Pancreas (tissue), 10 donors: ENCODE results near the gene MYO7A. TPM values are rescaled to one million over a fixed set of nuclear protein-coding genes. Genes with fewer than 3 reads are reported as not detected.

ENCODE experiments used
- ATAC-seq, 4 donors: fragments of 200-7000 bp; cut with Tn5 transposase; one replicate each; pipeline versions ENCODE4 v1.8.0 to v1.9.1; 2020; ENCODE audit warnings: mild to moderate bottlenecking in 4 of 4, moderate library complexity in 4 of 4
- DNase-seq, 6 donors: peaks; one replicate each; pipeline ENCODE4 v3.0.0-alpha.2; 2020
- FAIRE-seq: peaks from 2 replicates; lab custom pipeline; 2012; peaks lifted over from hg19 to GRCh38; lab: Jason Lieb, UNC
- H3K27ac ChIP-seq, 4 donors: fragments of 200-600 bp; sonication (generic); 1 replicate in 3 of 4; 2 replicates in 1 of 4; pipeline versions ENCODE4 v1.5.0 to v1.8.0; 2020
- H3K27me3 ChIP-seq, 4 donors: fragments of 200-600 bp; one replicate each; pipeline ENCODE4 v1.8.0; 2021
- H3K36me3 ChIP-seq, 3 donors: fragments of 200-600 bp; sonication (generic) in 1 of 3; one replicate each; pipeline versions ENCODE4 v1.5.0 to v1.8.0; 2020 to 2021
- H3K4me1 ChIP-seq, 3 donors: fragments of 200-600 bp; one replicate each; pipeline ENCODE4 v1.8.0; 2021
- H3K4me3 ChIP-seq, 4 donors: fragments of 200-600 bp; sonication (generic) in 2 of 4; one replicate each; pipeline versions ENCODE4 v1.5.0 to v1.8.0; 2020 to 2021
- H3K9me3 ChIP-seq, 4 donors: fragments of 200-600 bp; one replicate each; pipeline ENCODE4 v1.8.0; 2021
- CTCF ChIP-seq, 4 donors: fragments of 200-600 bp; sonication (generic) in 3 of 4; IDR thresholded peaks; one replicate each; pipeline versions ENCODE4 v1.5.0 to v1.8.0; 2021; ENCODE audit warnings: antibody characterized with exemption in 4 of 4
- WGBS, 2 donors: extraction: QIAGEN DNeasy Blood & Tissue Kit; methylation state at CpG; one replicate each; pipeline ENCODE4 v1.1.7; 2013; 5-methylcytosine and 5-hydroxymethylcytosine counted together
- intact Hi-C, 3 donors: fragments of 100-400 bp; cut with DNase I; formaldehyde crosslinking; loops; one replicate each; pipeline versions ENCODE4 v1.11.1 to v1.14.2; 2022
- polyA plus RNA-seq, 2 donors: library from polyadenylated mRNA; stranded (reverse); fragments of 200-250 nt; gene quantifications; one replicate each; pipeline ENCODE4 v1.2.3, GENCODE V29; 2013
- total RNA-seq, 6 donors: library from RNA; stranded (reverse); fragmentation: NEBNext Ultra II Directional in 4 of 6; extraction: Animal tissue kit (Norgen Biotek cat#: 25700) in 4 of 6; gene quantifications; one replicate each; pipeline versions ENCODE4 v1.2.1 to v1.2.4, GENCODE V29; 2021 to 2023
- donor health status: healthy with polysubstance abuse.
- donor health status: DM: no; HTN: no; CAD: no; lungs with moderate emphysema.
- donor health status: DM: no; HTN: no; CAD: no.
- donor health status: control.
- donor health status: control.
- donor health status: Bipolar disorder and iron deficiency.
- donor health status: DM: yes; HTN: yes; CAD: no.
- donor health status: DM: no; HTN: no; CAD: no.
- donor health status: DM: no; HTN: no; CAD: no.
- donor health status: DM: yes; HTN: yes; CAD: no.

MYO7A gene
- total and polyA plus RNA-seq, 8 donors, result 3.8 to 13.3 (median 7.1) TPM

DNA sequence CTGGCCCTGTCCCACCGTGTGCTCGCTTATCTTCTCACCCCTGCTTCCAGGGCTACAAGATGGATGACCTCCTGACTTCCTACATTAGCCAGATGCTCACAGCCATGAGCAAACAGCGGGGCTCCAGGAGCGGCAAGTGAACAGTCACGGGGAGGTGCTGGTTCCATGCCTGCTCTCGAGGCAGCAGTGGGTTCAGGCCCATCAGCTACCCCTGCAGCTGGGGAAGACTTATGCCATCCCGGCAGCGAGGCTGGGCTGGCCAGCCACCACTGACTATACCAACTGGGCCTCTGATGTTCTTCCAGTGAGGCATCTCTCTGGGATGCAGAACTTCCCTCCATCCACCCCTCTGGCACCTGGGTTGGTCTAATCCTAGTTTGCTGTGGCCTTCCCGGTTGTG, 86.5 kb downstream of the MYO7A start:
- intact Hi-C loops, result no loop called here
- 90 to 94% methylated on average over 9 of the region's 9 CpGs for WGBS, 2 donors
- no peak for FAIRE-seq

GRCh38 chr11:77215106-77215505, 87.1 kb downstream of the MYO7A start:
- no peak for TF ChIP-seq CTCF (IDR thresholded peaks at IDR 0.05)
- no peak overlapping the region for H3K4me3 ChIP-seq
- H3K36me3 ChIP-seq, result no peaks in the 10 kb centered on the region
- ATAC-seq (no peak), DNase-seq (no peak), FAIRE-seq (no peak)
- H3K9me3 ChIP-seq, result no peaks in the 10 kb centered on the region
- H3K4me1 ChIP-seq, result no peaks in the 10 kb centered on the region
- WGBS, 2 donors, result 82 to 87% methylated on average over 3 of the region's 3 CpGs
- H3K27me3 ChIP-seq, result no peaks in the 10 kb centered on the region
- intact Hi-C loops, result no loop called here
- no peak overlapping the region for H3K27ac ChIP-seq

More for the DNA sequence above, 86.5 kb downstream of the MYO7A start:
- H3K4me1 ChIP-seq, result no peaks in the 10 kb centered on the region
- no peaks in the 10 kb centered on the region for H3K36me3 ChIP-seq
- no peak overlapping the region for H3K4me3 ChIP-seq
- H3K9me3 ChIP-seq, result no peaks in the 10 kb centered on the region
- DNase-seq, result no peak
- H3K27me3 ChIP-seq, result no peaks in the 10 kb centered on the region
- no peak for TF ChIP-seq CTCF (IDR thresholded peaks at IDR 0.05)
- no peak overlapping the region for H3K27ac ChIP-seq
- no peak for ATAC-seq

DNA sequence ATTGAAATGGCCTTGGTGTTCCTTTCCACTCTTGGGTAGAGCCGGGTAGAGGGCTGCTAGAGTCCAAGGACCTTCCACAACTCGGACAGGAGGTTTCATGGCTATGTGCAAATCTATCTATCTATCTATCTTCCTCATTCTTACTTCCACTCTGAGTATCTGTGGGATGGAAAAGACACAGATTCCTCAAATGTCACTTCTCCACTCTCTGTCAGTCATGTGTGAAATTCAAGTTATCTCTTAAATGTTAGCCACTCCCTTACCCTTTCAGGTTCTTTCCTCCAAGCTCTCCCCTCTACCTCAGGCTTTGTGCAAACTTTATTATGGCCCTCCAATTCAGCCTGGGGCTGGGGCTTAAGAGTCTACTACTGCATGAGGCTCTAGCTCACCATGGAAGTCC, 89.1 kb downstream of the MYO7A start:
- FAIRE-seq (no peak), DNase-seq (no peak), ATAC-seq (no peak)
- intact Hi-C loops, result no loop called here
- no peaks in the 10 kb centered on the region for H3K9me3 ChIP-seq
- no peak overlapping the region for H3K27ac ChIP-seq
- H3K36me3 ChIP-seq, result no peaks in the 10 kb centered on the region
- no peaks in the 10 kb centered on the region for H3K4me1 ChIP-seq
- no peak for TF ChIP-seq CTCF (IDR thresholded peaks at IDR 0.05)
- H3K4me3 ChIP-seq, result no peak overlapping the region
- no peaks in the 10 kb centered on the region for H3K27me3 ChIP-seq
- WGBS, 2 donors, result 82 to 84% methylated on average over 2 of the region's 2 CpGs

- Histone ChIP-seq H3K4me3 (no peak overlapping the region), H3K27ac (no peak overlapping the region), H3K9me3 (no peaks in the 10 kb centered on the region), H3K27me3 (no peaks in the 10 kb centered on the region), H3K36me3 (no peaks in the 10 kb centered on the region), H3K4me1 (no peaks in the 10 kb centered on the region)
- FAIRE-seq (no peak), DNase-seq (no peak), ATAC-seq (peak in 1 of 4 donors; percentile 60)
- intact Hi-C loops, result no loop called here
- TF ChIP-seq CTCF (IDR thresholded peaks at IDR 0.05), result no peak
- WGBS, 2 donors, result 76 to 86% methylated on average over 9 of the region's 9 CpGs
These were observed 95.8 kb downstream of the MYO7A start for GRCh38 chr11:77223797-77224196.

DNA sequence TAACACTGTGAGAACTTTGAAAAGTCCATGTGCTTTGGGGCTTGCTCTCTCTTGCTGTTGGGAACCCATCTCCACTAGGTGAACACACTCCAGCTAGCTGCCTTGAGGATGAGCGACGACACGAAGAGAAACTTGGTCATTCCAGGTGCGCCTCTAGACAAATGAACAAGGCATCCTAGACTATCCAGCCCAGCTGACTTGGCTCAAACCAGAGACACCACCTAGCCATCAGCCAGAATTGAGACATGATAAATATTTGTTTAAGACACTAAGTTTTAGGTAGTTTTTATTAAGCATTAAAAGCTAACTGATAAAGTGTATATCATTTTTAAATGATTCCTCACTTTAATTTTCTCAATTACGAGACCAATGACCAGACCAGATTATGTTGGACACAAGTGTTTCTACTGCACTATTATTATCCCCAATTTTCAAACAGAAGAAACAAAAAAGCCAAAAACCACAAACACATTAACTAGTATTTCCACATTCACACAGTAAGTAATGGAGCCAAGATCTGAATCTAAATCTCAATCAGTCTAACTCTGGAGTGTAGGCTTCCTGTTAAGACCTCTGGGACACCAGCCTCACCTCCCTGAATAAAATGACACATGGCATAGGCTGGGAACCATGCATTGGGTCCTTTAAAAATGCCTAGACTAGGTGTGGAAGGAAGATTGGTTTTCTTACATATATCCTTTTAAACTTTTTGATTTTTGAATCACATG, 103.0 kb downstream of the MYO7A start:
- FAIRE-seq, result no peak
- TF ChIP-seq CTCF (IDR thresholded peaks at IDR 0.05), result no peak
- no peak overlapping the region for H3K4me3 ChIP-seq
- no peak for ATAC-seq
- no peaks in the 10 kb centered on the region for H3K27me3 ChIP-seq
- no peaks in the 10 kb centered on the region for H3K9me3 ChIP-seq
- 97 to 98% methylated on average over 5 of the region's 5 CpGs for WGBS, 2 donors
- peaks cover 0 to 15% (median 14%) of the 10 kb centered on the region in 3 donors for H3K4me1 ChIP-seq
- no peaks in the 10 kb centered on the region for H3K36me3 ChIP-seq
- intact Hi-C loops, result no loop called here
- peak overlapping the region in 2 of 4 donors; percentile 24 to 27 for H3K27ac ChIP-seq
- DNase-seq, result no peak
